SU-DHL-6 (cell line): ENCODE data around the gene WDR37.

ENCODE experiments used
- EZH2phosphoT487 ChIP-seq: fragments of 200-600 bp; sonication (generic), shearing (Covaris generic); conservative IDR thresholded peaks from 2 replicates; pipeline ENCODE4 v1.6.1; 2018; ENCODE audit warnings: mild to moderate bottlenecking, antibody characterized with exemption, low read length, moderate library complexity, mixed read lengths
- TF ChIP-seq, protein P1 (sequence below): fragments of 200-600 bp; sonication (generic); IDR thresholded peaks from one replicate; pipeline ENCODE4 v1.5.1; 2017; ENCODE audit warnings: antibody characterized with exemption, mild to moderate bottlenecking, low read length, moderate library complexity; ENCODE audit not compliant: insufficient read depth, poor library complexity, severe bottlenecking

DNA sequence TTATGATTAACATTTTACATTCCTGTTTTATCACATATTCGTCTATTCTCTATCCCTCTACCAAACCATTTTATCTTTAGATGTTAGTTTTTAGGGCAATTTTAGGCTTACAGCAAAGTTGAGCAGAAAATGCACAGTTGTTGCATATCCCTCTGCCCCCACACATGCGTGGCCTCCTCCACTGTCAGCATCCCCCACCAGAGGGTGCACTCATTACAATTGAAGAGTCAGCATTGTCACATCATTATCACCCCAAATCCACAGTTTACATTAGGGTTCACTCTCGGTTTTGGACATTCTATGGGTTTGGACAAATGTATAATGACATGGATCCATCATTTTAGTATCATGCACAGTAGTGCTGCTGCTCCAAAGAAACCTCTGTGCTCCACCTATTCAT, 86.4 kb downstream of the WDR37 start:
- TF ChIP-seq, protein P1, sequence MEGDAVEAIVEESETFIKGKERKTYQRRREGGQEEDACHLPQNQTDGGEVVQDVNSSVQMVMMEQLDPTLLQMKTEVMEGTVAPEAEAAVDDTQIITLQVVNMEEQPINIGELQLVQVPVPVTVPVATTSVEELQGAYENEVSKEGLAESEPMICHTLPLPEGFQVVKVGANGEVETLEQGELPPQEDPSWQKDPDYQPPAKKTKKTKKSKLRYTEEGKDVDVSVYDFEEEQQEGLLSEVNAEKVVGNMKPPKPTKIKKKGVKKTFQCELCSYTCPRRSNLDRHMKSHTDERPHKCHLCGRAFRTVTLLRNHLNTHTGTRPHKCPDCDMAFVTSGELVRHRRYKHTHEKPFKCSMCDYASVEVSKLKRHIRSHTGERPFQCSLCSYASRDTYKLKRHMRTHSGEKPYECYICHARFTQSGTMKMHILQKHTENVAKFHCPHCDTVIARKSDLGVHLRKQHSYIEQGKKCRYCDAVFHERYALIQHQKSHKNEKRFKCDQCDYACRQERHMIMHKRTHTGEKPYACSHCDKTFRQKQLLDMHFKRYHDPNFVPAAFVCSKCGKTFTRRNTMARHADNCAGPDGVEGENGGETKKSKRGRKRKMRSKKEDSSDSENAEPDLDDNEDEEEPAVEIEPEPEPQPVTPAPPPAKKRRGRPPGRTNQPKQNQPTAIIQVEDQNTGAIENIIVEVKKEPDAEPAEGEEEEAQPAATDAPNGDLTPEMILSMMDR = peak; percentile 32
- TF ChIP-seq EZH2phosphoT487 = no peak
